Neural crest cell (in vitro differentiated cells): ENCODE results near the gene LRMDA. TPM values are rescaled to one million over a fixed set of nuclear protein-coding genes. Genes with fewer than 3 reads are reported as not detected.
A peak's percentile ranks its signal among the peaks of the same experiment; 100 is the strongest.

ENCODE experiments used
- DNase-seq: peaks from one replicate; pipeline ENCODE4 v3.0.0; 2021; ENCODE audit warnings: low read depth, mixed read lengths, low spot score
- H3K27ac Mint-ChIP-seq: one replicate; pipeline ENCODE4 v1.8.0; 2021; ENCODE audit warnings: mild to moderate bottlenecking, mixed read lengths; ENCODE audit not compliant: unreplicated experiment
- H3K27me3 Mint-ChIP-seq: 2 replicates; pipeline ENCODE4 v1.8.0; 2021; ENCODE audit warnings: low read depth, mild to moderate bottlenecking, mixed read lengths
- H3K36me3 Mint-ChIP-seq: 2 replicates; pipeline ENCODE4 v1.8.0; 2021; ENCODE audit warnings: low read depth, mild to moderate bottlenecking, mixed read lengths
- H3K4me1 Mint-ChIP-seq: 2 replicates; pipeline ENCODE4 v1.8.0; 2021; ENCODE audit warnings: mixed read lengths
- H3K4me3 Mint-ChIP-seq: one replicate; pipeline ENCODE4 v1.8.0; 2021; ENCODE audit warnings: mild to moderate bottlenecking, mixed read lengths
- H3K9me3 Mint-ChIP-seq: 2 replicates; pipeline ENCODE4 v1.8.0; 2021; ENCODE audit warnings: mixed read lengths
- CTCF ChIP-seq: fragments of 200-600 bp; sonication (generic); conservative IDR thresholded peaks from 2 replicates; pipeline ENCODE4 v1.5.0; 2021; ENCODE audit warnings: antibody characterized with exemption, mild to moderate bottlenecking
- total RNA-seq: library from RNA; stranded (reverse); gene quantifications from 2 replicates; pipeline ENCODE4 v1.2.1, GENCODE V29; 2021

Gene LRMDA
- total RNA-seq, 1 donor from 2014 or later = 3.1 TPM

DNA sequence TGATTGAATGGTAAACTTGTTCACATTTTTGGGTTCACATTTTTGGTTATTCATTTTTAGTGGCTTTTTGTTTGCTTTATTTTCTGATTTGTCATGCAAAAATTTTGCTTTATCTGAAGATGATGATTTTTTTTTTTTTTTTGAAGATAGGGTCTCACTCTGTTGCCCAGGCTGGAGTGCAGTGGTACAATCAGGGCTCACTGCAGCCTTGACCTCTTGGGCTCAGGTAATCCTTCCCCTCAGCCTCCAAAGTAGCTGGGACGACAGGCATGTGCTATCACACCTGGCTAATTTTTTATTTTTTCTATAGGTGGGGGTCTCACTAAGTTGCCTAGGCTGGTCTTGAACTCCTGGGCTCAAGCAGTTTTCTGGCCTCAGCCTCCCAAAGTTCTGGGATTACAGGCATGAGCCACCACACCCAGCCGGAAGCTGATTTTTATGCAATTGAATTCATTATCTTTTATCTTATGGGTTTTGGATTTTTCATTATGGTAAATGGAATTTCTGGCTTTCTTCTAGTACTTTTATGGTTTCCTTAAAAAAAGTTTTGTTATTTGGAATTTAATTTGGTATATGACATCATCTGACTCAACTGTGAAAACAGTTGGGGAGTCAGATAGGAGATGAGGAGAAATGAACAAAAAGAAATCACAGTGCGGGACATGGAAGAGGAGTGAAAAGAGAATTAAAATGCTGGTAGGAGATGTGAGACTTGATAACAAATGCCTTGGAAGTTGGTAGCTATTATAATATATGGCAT lies 158.7 kb downstream of the LRMDA start:
- H3K27me3 Mint-ChIP-seq = no peaks in the 10 kb centered on the region
- H3K4me1 Mint-ChIP-seq = peaks cover 10% of the 10 kb centered on the region
- DNase-seq = no peak
- TF ChIP-seq CTCF = no peak
- H3K27ac Mint-ChIP-seq = no peak overlapping the region
- no peak overlapping the region for H3K4me3 Mint-ChIP-seq
- H3K9me3 Mint-ChIP-seq = peaks cover 4% of the 10 kb centered on the region
- no peaks in the 10 kb centered on the region for H3K36me3 Mint-ChIP-seq

DNA sequence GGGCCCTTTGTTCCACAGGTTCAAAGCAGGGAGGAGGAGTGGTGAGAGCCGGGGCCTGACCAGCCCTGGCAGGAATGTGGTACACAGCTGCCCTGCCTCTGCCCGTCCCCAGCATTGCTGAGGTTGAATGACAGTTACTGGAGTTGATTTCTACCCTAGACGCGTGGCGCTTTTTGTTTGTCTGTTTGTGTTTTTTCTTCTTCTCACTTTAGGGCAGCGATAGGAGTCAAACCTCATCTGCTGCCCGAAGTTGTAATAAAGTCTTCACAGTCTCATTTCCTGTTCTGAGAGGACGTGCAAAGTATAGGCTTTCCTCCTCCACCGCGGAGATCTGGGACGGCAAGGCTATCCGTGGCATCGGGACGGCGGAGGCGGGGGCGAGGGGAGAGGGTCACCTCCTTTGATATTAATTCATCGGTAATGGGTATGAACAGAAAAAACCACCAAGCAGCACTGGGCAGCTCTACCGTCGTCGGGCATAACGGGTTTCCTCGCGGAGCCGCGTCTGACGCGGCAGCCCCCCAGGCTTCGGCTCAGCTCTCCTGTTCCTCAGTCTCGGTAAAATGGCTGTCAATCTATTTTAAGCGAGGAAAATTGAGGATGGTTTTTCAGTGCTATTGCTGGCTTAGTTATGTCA lies 160.8 kb downstream of the LRMDA start:
- TF ChIP-seq CTCF = no peak

GRCh38 chr10:75592791-75593643 lies 161.6 kb downstream of the LRMDA start:
- no peak for DNase-seq
- H3K9me3 Mint-ChIP-seq = no peaks in the 10 kb centered on the region
- H3K4me1 Mint-ChIP-seq = peaks cover 21% of the 10 kb centered on the region
- TF ChIP-seq CTCF = no peak
- no peak overlapping the region for H3K27ac Mint-ChIP-seq
- H3K36me3 Mint-ChIP-seq = no peaks in the 10 kb centered on the region
- H3K4me3 Mint-ChIP-seq = no peak overlapping the region
- peaks cover 8% of the 10 kb centered on the region for H3K27me3 Mint-ChIP-seq

More for the DNA sequence above, 160.8 kb downstream of the LRMDA start:
- Mint-ChIP-seq H3K27me3 (peaks cover 3% of the 10 kb centered on the region), H3K27ac (no peak overlapping the region), H3K36me3 (no peaks in the 10 kb centered on the region), H3K4me1 (peaks cover 18% of the 10 kb centered on the region), H3K4me3 (no peak overlapping the region), H3K9me3 (no peaks in the 10 kb centered on the region)
- no peak for DNase-seq

DNA sequence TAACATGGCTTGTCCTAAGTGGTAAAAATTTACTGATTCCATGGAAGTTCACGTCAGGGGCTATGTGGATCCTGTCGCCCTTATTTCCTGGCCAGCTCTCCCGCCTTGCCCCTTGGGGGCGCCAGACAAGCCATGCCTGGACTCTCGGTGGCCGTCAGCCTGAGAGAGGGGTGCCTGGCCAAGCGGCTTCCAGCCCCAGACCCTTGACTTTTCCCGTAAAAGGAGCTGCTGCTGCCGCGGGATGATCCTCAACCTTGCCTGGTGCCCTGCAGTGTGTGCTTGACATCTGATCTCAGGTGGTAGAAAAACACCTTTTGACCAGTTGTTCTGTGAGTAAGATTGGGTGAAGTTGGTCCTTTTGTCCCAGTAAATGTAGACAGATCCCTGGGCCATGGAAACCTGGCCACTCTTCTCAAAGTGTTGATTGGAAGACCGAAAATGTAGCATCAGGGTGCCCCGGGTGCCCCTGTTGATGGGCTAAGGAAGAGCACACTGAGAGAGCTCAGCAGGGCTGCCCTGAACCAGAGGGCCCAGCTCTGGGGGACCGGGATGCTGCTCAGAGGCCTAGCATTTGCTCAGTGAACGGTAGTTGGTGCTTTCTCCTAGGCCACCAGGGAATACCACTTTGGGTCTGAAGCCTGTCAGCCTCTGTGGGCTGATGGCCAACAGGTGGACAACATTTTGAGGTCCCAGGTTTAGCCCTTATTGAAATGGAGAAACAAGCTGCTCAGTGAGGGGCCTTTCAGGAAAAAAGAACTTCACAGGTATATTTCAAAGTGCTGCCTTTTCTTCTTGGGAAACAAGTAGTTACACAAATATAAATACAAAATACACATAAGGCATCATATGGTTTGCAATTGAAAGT lies 162.5 kb downstream of the LRMDA start:
- Mint-ChIP-seq H3K27me3 (peaks cover 14% of the 10 kb centered on the region), H3K4me1 (peaks cover 28% of the 10 kb centered on the region), H3K9me3 (no peaks in the 10 kb centered on the region), H3K27ac (no peak overlapping the region), H3K4me3 (no peak overlapping the region), H3K36me3 (no peaks in the 10 kb centered on the region)
- peak; percentile 40 for TF ChIP-seq CTCF
- DNase-seq = no peak
